Astrocyte of the cerebellum (primary cell): ENCODE data around the gene KRT1.

Experiments used
- DNase-seq: peaks from one replicate; pipeline ENCODE4 v3.0.0-alpha.2; 2011; ENCODE audit warnings: low read depth
- H3K4me3 ChIP-seq: 2 replicates; pipeline ENCODE4 v1.5.1; 2011; ENCODE audit warnings: mild to moderate bottlenecking, low read depth, low read length, moderate library complexity
- CTCF ChIP-seq: IDR thresholded peaks from 2 replicates; pipeline ENCODE4 v1.5.1; 2012; ENCODE audit warnings: low read length, low read depth, moderate library complexity, mild to moderate bottlenecking; ENCODE audit errors: missing control alignments
- in situ Hi-C: cut with HindIII; loops from 2 replicates; pipeline ENCODE4 v1.10.0; 2017; ENCODE audit warnings: low sequenced_read_pairs

KRT1 gene

GRCh38 chr12:52694151-52694550 is 13.9 kb upstream of the KRT1 start:
- no peak for DNase-seq
- in situ Hi-C loops: no loop called here
- no peak for TF ChIP-seq CTCF
- H3K4me3 ChIP-seq: no peak overlapping the region

- TF ChIP-seq CTCF: no peak
- no peak overlapping the region for H3K4me3 ChIP-seq
- no peak for DNase-seq
- in situ Hi-C loops: no loop called here
Measured at GRCh38 chr12:52693261-52693660, 13.1 kb upstream of the KRT1 start.

- DNase-seq: no peak
- in situ Hi-C loops: no loop called here
- TF ChIP-seq CTCF: no peak
- no peak overlapping the region for H3K4me3 ChIP-seq
Measured at GRCh38 chr12:52692254-52692653, 12.0 kb upstream of the KRT1 start.

- TF ChIP-seq CTCF: no peak
- no peak for DNase-seq
- in situ Hi-C loops: no loop called here
- no peak overlapping the region for H3K4me3 ChIP-seq
Measured at GRCh38 chr12:52691841-52692150, 11.6 kb upstream of the KRT1 start.

GRCh38 chr12:52691076-52691840 is 11.1 kb upstream of the KRT1 start:
- no peak for DNase-seq
- no peak for TF ChIP-seq CTCF
- in situ Hi-C loops: no loop called here
- H3K4me3 ChIP-seq: no peak overlapping the region

- no peak for DNase-seq
- no peak for TF ChIP-seq CTCF
- in situ Hi-C loops: no loop called here
- no peak overlapping the region for H3K4me3 ChIP-seq
Measured at GRCh38 chr12:52690351-52691075, 10.3 kb upstream of the KRT1 start.
